HG02885 (cell line): ENCODE results near the gene PRDM10.
"Not testable (repeated sequence)": the region's sequence is repeated elsewhere in the genome, so short reads cannot be mapped to it uniquely, and the experiment has no call there.

Experiments
- ATAC-seq: cut with Tn5 transposase; IDR thresholded peaks from one replicate; pipeline ENCODE4 v1.9.1; 2021; ENCODE audit warnings: mild to moderate bottlenecking; ENCODE audit not compliant: unreplicated experiment, poor library complexity

The PRDM10 gene

GRCh38 chr11:129980086-129980485 is 22.5 kb downstream of the PRDM10 start:
- ATAC-seq = no peak

GRCh38 chr11:129979046-129979605 is 23.5 kb downstream of the PRDM10 start:
- no peak for ATAC-seq

- no peak for ATAC-seq
These were observed 24.2 kb downstream of the PRDM10 start for GRCh38 chr11:129978447-129978846.

- ATAC-seq = no peak
These were observed 26.3 kb downstream of the PRDM10 start for GRCh38 chr11:129976328-129976727.

GRCh38 chr11:129975543-129975942 is 27.1 kb downstream of the PRDM10 start:
- no peak for ATAC-seq

- no peak for ATAC-seq
These were observed 28.0 kb downstream of the PRDM10 start for GRCh38 chr11:129974672-129975071.

GRCh38 chr11:129974237-129974636 is 28.4 kb downstream of the PRDM10 start:
- ATAC-seq = no peak

GRCh38 chr11:129973809-129974208 is 28.8 kb downstream of the PRDM10 start:
- ATAC-seq = no peak

- ATAC-seq = peak; percentile 95
These were observed 29.6 kb downstream of the PRDM10 start for GRCh38 chr11:129973068-129973467.

GRCh38 chr11:129972611-129973010 is 30.0 kb downstream of the PRDM10 start:
- no peak for ATAC-seq

GRCh38 chr11:129971856-129972255 is 30.8 kb downstream of the PRDM10 start:
- not testable (repeated sequence) for ATAC-seq

- ATAC-seq = no peak
These were observed 32.7 kb downstream of the PRDM10 start for GRCh38 chr11:129969920-129970319.

- no peak for ATAC-seq
These were observed 33.8 kb downstream of the PRDM10 start for GRCh38 chr11:129968591-129969419.

- ATAC-seq = no peak
These were observed 34.6 kb downstream of the PRDM10 start for GRCh38 chr11:129967996-129968395.

- no peak for ATAC-seq
These were observed 37.4 kb downstream of the PRDM10 start for GRCh38 chr11:129965248-129965647.

GRCh38 chr11:129960216-129961214 is 42.1 kb downstream of the PRDM10 start:
- peak; percentile 93 for ATAC-seq

GRCh38 chr11:129959687-129960086 is 42.9 kb downstream of the PRDM10 start:
- ATAC-seq = no peak

GRCh38 chr11:129955282-129955681 is 47.4 kb downstream of the PRDM10 start:
- ATAC-seq = no peak

GRCh38 chr11:129954703-129955102 is 47.9 kb downstream of the PRDM10 start:
- ATAC-seq = not testable (repeated sequence)

- ATAC-seq = no peak
These were observed 50.8 kb downstream of the PRDM10 start for GRCh38 chr11:129951866-129952262.
